Right lobe of liver (tissue), 6 donors: ENCODE results near the gene CIART. TPM values are rescaled to one million over a fixed set of nuclear protein-coding genes. Genes with fewer than 3 reads are reported as not detected.

Experiments used
- ATAC-seq, 4 donors: fragments of 200-7000 bp; cut with Tn5 transposase; one replicate each; pipeline ENCODE4 v1.9.1; 2020; ENCODE audit warnings: mild to moderate bottlenecking in 4 of 4, moderate library complexity in 4 of 4
- DNase-seq, 3 donors: peaks; one replicate each; pipeline ENCODE4 v3.0.0-alpha.2; 2020
- H3K27ac ChIP-seq, 3 donors: fragments of 200-600 bp; one replicate each; pipeline ENCODE4 v1.8.0; 2022
- H3K27me3 ChIP-seq, 2 donors: fragments of 200-600 bp; one replicate each; pipeline ENCODE4 v1.8.0; 2022
- H3K36me3 ChIP-seq, 4 donors: fragments of 200-600 bp; sonication (generic) in 1 of 4; one replicate each; pipeline versions ENCODE4 v1.5.1 to v1.8.0; 2017 to 2022; ENCODE audit warnings: control low read depth in 1 of 4
- H3K4me1 ChIP-seq, 4 donors: fragments of 200-600 bp; sonication (generic) in 1 of 4; one replicate each; pipeline versions ENCODE4 v1.5.1 to v1.8.0; 2017 to 2022; ENCODE audit warnings: control low read depth in 1 of 4
- H3K4me3 ChIP-seq, 3 donors: fragments of 200-600 bp; one replicate each; pipeline ENCODE4 v1.8.0; 2022
- H3K9me3 ChIP-seq, 4 donors: fragments of 200-600 bp; sonication (generic) in 1 of 4; one replicate each; pipeline versions ENCODE4 v1.5.1 to v1.8.0; 2017 to 2022; ENCODE audit warnings: control low read depth in 1 of 4
- POLR2A ChIP-seq: fragments of 450-650 bp; IDR thresholded peaks from one replicate; pipeline ENCODE4 v1.6.1; 2017; ENCODE audit warnings: antibody characterized with exemption, mild to moderate bottlenecking
- WGBS: methylation state at CpG from one replicate; pipeline ENCODE4 v1.1.6; 2018; ENCODE audit warnings: low coverage, low lambda C conversion rate; ENCODE audit not compliant: insufficient coverage; ENCODE audit errors: missing lambda C conversion rate; 5-methylcytosine and 5-hydroxymethylcytosine counted together
- intact Hi-C, 2 donors: fragments of 100-400 bp; cut with DNase I; formaldehyde crosslinking; loops; one replicate each; pipeline versions ENCODE4 v1.11.2 to v1.14.1; 2022
- small RNA-seq, 2 experiments: library from RNA; depleted of rRNA; stranded (forward); fragments of <200 nt; gene quantifications; one replicate each; pipeline ENCODE3, GENCODE V24; 2016
- total RNA-seq, 6 experiments: library from RNA; depleted of rRNA in 2 of 6; stranded (reverse); fragments of >200 nt in 2 of 6; fragmentation: NEBNext Ultra II Directional in 3 of 6; extraction: Animal tissue kit (Norgen Biotek cat#: 25700) in 3 of 6; gene quantifications; one replicate each; pipeline versions ENCODE4 v1.1.0 to v1.2.4, GENCODE V29; 2016 to 2023
- TF ChIP-seq, protein P1 (sequence below), 4 donors: fragments of 200-600 bp in 3 of 4; fragments of 450-650 bp in 1 of 4; IDR thresholded peaks; one replicate each; pipeline versions ENCODE4 v1.5.1 to v1.8.0; 2016 to 2022; ENCODE audit warnings: antibody characterized with exemption in 4 of 4, mild to moderate bottlenecking in 2 of 4
- donor health status: DM: no; HTN: yes; CAD: no.
- donor health status: DM: no; HTN: no; CAD: no.
- donor health status: DM: no; HTN: no; CAD: no.
- donor health status: DM: no; HTN: yes; CAD: no.
- donor health status: DM: no; HTN: yes; CAD: no.

Gene CIART
- total RNA-seq, 6 experiments from 2014 or later: 2.0 to 8.4 (median 4.4) TPM

DNA sequence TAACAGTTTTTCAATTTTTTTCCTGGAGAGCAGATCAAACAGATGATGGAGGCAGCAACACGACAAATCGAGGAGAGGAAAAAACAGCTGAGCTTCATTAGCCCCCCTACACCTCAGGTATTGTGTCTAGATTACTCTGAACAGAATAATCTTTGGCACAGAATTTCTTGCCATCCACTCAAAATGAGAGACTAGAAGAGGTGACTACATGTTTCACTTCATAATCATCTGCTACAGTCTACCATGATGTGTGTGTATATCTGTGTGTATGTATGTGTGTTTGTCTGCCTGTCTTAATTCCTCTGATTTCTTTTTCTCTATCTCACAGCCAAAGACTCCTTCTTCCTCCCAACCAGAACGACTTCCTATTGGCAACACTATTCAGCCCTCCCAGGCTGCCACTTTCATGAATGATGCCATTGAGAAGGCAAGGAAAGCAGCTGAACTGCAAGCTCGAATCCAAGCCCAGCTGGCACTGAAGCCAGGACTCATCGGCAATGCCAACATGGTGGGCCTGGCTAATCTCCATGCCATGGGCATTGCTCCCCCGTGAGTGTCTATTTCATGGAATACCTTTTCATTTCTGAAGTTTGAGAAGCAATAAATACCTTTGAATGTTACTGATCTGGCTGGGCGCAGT is 50.4 kb downstream of the CIART start:
- whole genome bisulfite sequencing: 85% methylated on average over 7 of the region's 7 CpGs
- Histone ChIP-seq H3K27ac (no peak overlapping the region), H3K36me3 (peaks cover 8 to 98% (median 47%) of the 10 kb centered on the region in 4 donors), H3K4me3 (no peak overlapping the region), H3K4me1 (no peaks in the 10 kb centered on the region), H3K27me3 (no peaks in the 10 kb centered on the region), H3K9me3 (no peaks in the 10 kb centered on the region)
- TF ChIP-seq, protein P1, sequence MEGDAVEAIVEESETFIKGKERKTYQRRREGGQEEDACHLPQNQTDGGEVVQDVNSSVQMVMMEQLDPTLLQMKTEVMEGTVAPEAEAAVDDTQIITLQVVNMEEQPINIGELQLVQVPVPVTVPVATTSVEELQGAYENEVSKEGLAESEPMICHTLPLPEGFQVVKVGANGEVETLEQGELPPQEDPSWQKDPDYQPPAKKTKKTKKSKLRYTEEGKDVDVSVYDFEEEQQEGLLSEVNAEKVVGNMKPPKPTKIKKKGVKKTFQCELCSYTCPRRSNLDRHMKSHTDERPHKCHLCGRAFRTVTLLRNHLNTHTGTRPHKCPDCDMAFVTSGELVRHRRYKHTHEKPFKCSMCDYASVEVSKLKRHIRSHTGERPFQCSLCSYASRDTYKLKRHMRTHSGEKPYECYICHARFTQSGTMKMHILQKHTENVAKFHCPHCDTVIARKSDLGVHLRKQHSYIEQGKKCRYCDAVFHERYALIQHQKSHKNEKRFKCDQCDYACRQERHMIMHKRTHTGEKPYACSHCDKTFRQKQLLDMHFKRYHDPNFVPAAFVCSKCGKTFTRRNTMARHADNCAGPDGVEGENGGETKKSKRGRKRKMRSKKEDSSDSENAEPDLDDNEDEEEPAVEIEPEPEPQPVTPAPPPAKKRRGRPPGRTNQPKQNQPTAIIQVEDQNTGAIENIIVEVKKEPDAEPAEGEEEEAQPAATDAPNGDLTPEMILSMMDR (IDR thresholded peaks at IDR 0.05): no peak
- no peak for TF ChIP-seq POLR2A
- ATAC-seq: no peak
- no peak for DNase-seq
- intact Hi-C loops: no loop called here

Small RNA genes within 50 kb of the gene (small RNA-seq; reads per million reads assigned to genes)
- gene RNU2-17P: 0.39 to 0.91 reads per million in 2 experiments

Other genes starting within 250 kb of the CIART start
- gene VPS45, start 214.8 kb upstream of the CIART start, total RNA-seq: 10 to 100 TPM; 12.5 to 18.2 (median 14.7) TPM
- 10 to 100 TPM in 1 of 6 experiments, 1 to 10 TPM in 5; 3.4 to 11.7 (median 5.3) TPM for gene PLEKHO1, start 132.6 kb upstream of the CIART start, total RNA-seq
- 10 to 100 TPM in 3 of 6 experiments, 1 to 10 TPM in 3; 9.3 to 16.3 (median 11.0) TPM for gene ANP32E, start 46.4 kb upstream of the CIART start, total RNA-seq
- gene CA14, start 24.8 kb upstream of the CIART start, total RNA-seq: 1 to 10 TPM in 2 of 6 experiments, under 1 TPM in 3, not detected in 1; 0.20 to 4.8 (median 0.56) TPM
- 10 to 100 TPM; 61.2 to 92.0 (median 81.1) TPM for gene APH1A, start 13.5 kb upstream of the CIART start, total RNA-seq
- gene C1orf54, start 9.8 kb upstream of the CIART start, total RNA-seq: 1 to 10 TPM in 5 of 6 experiments, not detected in 1; 1.7 to 5.7 (median 3.8) TPM
- 10 to 100 TPM; 22.9 to 30.5 (median 25.0) TPM for gene MRPS21, start 11.3 kb downstream of the CIART start, total RNA-seq
- 10 to 100 TPM; 10.8 to 28.0 (median 21.2) TPM for gene PRPF3, start 39.0 kb downstream of the CIART start, total RNA-seq
- gene RPRD2, start 81.6 kb downstream of the CIART start, total RNA-seq: 10 to 100 TPM in 4 of 6 experiments, 1 to 10 TPM in 2; 8.9 to 17.5 (median 11.0) TPM
- 10 to 100 TPM; 16.1 to 32.1 (median 22.4) TPM for gene TARS2, start 204.9 kb downstream of the CIART start, total RNA-seq
- gene ECM1, start 225.6 kb downstream of the CIART start, total RNA-seq: 10 to 100 TPM in 5 of 6 experiments, 1 to 10 TPM in 1; 8.8 to 26.7 (median 14.9) TPM
- gene FALEC, start 233.2 kb downstream of the CIART start, total RNA-seq: not detected